Osteocyte (in vitro differentiated cells): ENCODE data around the gene GLB1L3. TPM values are rescaled to one million over a fixed set of nuclear protein-coding genes. Genes with fewer than 3 reads are reported as not detected.
"Not testable (repeated sequence)": the region's sequence is repeated elsewhere in the genome, so short reads cannot be mapped to it uniquely, and the experiment has no call there.

ENCODE experiments used
- DNase-seq: peaks from one replicate; pipeline ENCODE4 v3.0.0; 2021; ENCODE audit warnings: mixed read lengths; ENCODE audit not compliant: unreplicated experiment; ENCODE audit errors: extremely low spot score
- H3K27ac Mint-ChIP-seq: one replicate; pipeline ENCODE4 v1.8.0; 2021; ENCODE audit warnings: mild to moderate bottlenecking, mixed read lengths; ENCODE audit not compliant: unreplicated experiment
- H3K27me3 Mint-ChIP-seq: one replicate; pipeline ENCODE4 v1.8.0; 2021; ENCODE audit warnings: mixed read lengths; ENCODE audit not compliant: unreplicated experiment
- H3K36me3 Mint-ChIP-seq: one replicate; pipeline ENCODE4 v1.8.0; 2021; ENCODE audit warnings: mixed read lengths; ENCODE audit not compliant: unreplicated experiment
- H3K4me1 Mint-ChIP-seq: one replicate; pipeline ENCODE4 v1.8.0; 2021; ENCODE audit warnings: mixed read lengths; ENCODE audit not compliant: unreplicated experiment
- H3K4me3 Mint-ChIP-seq: one replicate; pipeline ENCODE4 v1.8.0; 2021; ENCODE audit warnings: mild to moderate bottlenecking, moderate library complexity, mixed read lengths; ENCODE audit not compliant: unreplicated experiment
- H3K9me3 Mint-ChIP-seq: one replicate; pipeline ENCODE4 v1.8.0; 2021; ENCODE audit warnings: mixed read lengths; ENCODE audit not compliant: unreplicated experiment
- total RNA-seq: library from RNA; stranded (reverse); gene quantifications from 2 replicates; pipeline ENCODE4 v1.2.1, GENCODE V29; 2021
- TF ChIP-seq, protein P1 (sequence below): fragments of 200-600 bp; sonication (generic); IDR thresholded peaks from 2 replicates; pipeline ENCODE4 v1.5.0; 2021; ENCODE audit warnings: antibody characterized with exemption, mild to moderate bottlenecking, moderate library complexity

GLB1L3 gene
- total RNA-seq, 1 donor from 2014 or later, result not detected

DNA sequence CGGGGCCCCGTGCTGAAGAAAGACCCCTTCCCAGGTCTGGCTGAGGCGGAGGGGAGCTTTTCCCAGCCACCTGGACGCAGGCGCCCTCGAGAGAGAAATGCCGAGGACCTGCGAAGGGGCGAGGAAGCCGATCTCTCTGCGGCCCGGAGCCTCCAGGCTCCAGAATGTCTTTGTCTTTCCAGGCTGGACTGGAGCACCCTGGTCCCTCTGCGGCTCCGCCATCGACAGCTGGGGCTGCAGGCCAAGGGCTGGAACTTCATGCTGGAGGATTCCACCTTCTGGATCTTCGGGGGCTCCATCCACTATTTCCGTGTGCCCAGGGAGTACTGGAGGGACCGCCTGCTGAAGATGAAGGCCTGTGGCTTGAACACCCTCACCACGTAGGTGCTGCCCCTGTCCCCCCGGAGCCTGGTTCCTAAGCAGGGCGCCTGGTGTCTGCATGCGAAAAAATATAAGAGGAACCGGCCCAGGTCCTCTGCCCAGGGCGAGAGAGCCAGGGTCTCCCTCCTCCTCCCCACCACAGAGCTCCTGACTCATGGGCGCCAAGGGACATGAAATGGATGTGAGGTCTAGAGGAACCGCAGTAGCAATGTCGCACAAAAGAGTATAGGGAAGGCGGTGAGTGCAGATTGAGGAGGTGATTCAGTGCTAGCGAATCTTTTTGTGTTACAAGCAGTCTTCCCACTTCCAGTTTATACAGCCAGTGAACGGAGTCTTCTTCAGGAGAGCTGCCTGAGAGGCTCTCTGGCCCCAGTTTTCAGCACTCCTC lies 66.6 kb downstream of the GLB1L3 start:
- Mint-ChIP-seq H3K27ac (no peak overlapping the region), H3K4me3 (no peak overlapping the region), H3K4me1 (no peaks in the 10 kb centered on the region), H3K9me3 (no peaks in the 10 kb centered on the region), H3K27me3 (peaks cover 13% of the 10 kb centered on the region), H3K36me3 (no peaks in the 10 kb centered on the region)
- TF ChIP-seq, protein P1, sequence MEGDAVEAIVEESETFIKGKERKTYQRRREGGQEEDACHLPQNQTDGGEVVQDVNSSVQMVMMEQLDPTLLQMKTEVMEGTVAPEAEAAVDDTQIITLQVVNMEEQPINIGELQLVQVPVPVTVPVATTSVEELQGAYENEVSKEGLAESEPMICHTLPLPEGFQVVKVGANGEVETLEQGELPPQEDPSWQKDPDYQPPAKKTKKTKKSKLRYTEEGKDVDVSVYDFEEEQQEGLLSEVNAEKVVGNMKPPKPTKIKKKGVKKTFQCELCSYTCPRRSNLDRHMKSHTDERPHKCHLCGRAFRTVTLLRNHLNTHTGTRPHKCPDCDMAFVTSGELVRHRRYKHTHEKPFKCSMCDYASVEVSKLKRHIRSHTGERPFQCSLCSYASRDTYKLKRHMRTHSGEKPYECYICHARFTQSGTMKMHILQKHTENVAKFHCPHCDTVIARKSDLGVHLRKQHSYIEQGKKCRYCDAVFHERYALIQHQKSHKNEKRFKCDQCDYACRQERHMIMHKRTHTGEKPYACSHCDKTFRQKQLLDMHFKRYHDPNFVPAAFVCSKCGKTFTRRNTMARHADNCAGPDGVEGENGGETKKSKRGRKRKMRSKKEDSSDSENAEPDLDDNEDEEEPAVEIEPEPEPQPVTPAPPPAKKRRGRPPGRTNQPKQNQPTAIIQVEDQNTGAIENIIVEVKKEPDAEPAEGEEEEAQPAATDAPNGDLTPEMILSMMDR, result no peak
- peak; percentile 81 for DNase-seq

DNA sequence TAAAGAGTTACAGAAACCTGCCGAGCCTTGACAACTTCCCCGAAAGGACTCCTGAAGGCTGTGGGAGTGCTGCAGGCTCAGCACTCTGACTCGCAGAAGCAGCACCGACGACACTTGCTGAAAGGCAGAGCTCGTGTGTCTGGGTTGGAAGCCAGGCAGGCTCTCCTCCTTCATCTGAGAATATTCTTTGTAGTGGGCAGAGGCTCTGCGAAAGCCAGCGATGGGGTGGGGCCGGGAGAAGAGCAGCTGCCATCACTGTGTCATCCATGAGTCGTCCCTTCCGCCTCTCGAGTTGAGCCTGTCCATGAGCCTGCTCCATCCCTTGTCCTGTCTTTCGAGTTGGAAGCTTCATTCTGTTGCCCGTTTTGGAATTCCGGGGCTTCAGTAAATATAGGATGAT lies 67.5 kb downstream of the GLB1L3 start:
- Mint-ChIP-seq H3K4me1 (no peaks in the 10 kb centered on the region), H3K36me3 (no peaks in the 10 kb centered on the region), H3K27me3 (peaks cover 10% of the 10 kb centered on the region), H3K9me3 (no peaks in the 10 kb centered on the region), H3K4me3 (no peak overlapping the region), H3K27ac (no peak overlapping the region)
- peak; percentile 75 for DNase-seq
- TF ChIP-seq, protein P1, result no peak

DNA sequence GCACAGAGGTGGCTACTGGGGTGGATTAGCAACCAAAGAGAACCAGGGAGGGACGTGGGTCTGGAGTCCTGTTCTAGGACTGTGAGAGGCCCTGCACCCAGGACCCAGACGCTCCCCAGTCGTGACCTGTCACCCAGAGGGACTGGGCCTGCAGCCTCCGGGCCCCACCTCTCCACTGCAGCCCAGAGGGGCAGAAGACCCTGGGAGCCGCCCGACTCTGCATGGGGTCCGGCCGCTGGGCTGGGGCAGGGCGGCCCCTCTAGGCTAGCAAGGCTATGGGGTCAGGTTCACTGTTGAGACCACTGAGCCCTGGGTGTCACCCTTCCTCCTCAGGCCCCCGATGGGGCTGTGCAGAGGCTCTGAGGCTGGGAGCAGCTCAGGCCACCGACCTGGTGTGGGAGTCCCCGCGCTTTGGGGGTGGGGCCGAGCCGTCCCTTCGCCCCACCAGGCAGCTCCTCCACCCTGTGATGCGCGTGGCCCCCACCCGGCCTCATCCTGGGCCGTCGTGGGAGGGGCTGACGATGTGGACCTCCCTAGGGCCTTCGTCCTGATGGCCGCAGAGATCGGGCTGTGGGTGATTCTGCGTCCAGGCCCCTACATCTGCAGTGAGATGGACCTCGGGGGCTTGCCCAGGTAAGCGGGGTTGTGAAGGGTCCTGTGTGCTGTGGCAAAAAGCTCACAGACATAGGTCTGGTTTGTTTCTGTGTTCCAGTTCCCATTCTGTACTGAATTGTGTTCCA lies 68.5 kb downstream of the GLB1L3 start:
- not testable (repeated sequence) for H3K27ac Mint-ChIP-seq, H3K9me3 Mint-ChIP-seq, H3K36me3 Mint-ChIP-seq, H3K4me1 Mint-ChIP-seq, H3K4me3 Mint-ChIP-seq
- DNase-seq, result peak; percentile 79
- H3K27me3 Mint-ChIP-seq, result peaks cover 11% of the 10 kb centered on the region

DNA sequence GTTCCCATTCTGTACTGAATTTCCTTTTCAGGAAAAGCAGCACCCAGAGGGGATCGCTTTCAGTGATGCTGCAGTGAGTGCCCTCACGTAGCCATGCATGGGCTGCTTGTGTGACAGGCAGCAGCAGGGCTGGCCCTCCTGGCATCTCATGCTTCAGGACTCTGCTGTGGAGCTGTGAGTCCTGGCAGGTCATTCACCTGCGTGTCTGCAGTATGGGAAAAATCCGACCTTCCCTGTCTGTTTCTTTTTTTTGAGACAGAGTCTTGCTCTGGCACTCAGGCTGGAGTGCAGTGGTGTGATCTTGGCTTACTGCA lies 69.0 kb downstream of the GLB1L3 start:
- no peaks in the 10 kb centered on the region for H3K4me1 Mint-ChIP-seq
- TF ChIP-seq, protein P1, result no peak
- no peaks in the 10 kb centered on the region for H3K36me3 Mint-ChIP-seq
- no peaks in the 10 kb centered on the region for H3K9me3 Mint-ChIP-seq
- H3K4me3 Mint-ChIP-seq, result no peak overlapping the region
- H3K27me3 Mint-ChIP-seq, result peaks cover 7% of the 10 kb centered on the region
- no peak overlapping the region for H3K27ac Mint-ChIP-seq
- peak; percentile 63 for DNase-seq

DNA sequence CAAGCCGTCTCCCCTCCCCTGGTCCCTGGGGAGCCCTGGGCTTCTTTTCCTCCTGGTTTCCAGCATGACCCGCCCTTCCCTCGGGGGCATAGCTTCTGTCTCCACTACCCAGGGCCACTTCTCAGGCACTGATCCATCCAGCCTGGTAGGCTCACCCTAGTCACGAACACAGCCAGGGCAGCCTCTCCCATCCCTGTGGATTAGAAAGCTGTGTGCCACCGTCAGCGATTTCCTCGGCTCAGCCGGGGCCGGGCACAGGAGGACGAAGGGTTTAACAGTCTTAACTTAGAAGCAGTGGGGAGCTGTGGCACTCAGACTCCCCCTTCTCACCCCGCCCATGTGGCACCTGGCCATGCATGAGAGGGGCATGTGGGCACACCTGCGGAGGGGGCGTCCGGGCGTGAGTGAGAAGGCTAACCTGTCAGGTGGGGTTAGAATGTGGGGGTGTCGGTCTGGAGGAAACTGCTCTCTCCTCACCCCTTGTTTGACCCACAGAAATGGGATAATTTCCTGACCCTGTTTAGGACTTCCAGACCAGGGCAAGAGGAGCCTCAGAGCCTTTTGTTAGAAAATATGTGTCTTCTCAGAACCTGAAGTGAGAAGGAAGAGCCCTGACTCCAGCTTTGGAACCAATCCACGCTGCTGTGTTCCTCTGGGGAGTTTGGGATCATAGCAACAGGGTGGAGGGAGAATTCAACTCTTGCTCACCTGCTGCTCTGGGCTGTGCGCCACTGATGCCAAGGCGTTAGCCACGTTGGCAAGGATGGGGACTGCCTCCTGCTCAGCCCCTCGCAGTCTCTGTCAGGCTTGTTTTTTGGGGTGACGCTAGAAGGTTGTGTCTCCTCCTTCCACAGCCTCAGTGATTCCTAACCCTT lies 70.2 kb downstream of the GLB1L3 start:
- Mint-ChIP-seq H3K27ac (no peak overlapping the region), H3K4me1 (no peaks in the 10 kb centered on the region), H3K36me3 (no peaks in the 10 kb centered on the region), H3K4me3 (no peak overlapping the region), H3K9me3 (no peaks in the 10 kb centered on the region), H3K27me3 (peaks cover 10% of the 10 kb centered on the region)
- TF ChIP-seq, protein P1, result no peak
- peak; percentile 82 for DNase-seq
